Measurements from ENCODE around the gene PARP12.

DNA sequence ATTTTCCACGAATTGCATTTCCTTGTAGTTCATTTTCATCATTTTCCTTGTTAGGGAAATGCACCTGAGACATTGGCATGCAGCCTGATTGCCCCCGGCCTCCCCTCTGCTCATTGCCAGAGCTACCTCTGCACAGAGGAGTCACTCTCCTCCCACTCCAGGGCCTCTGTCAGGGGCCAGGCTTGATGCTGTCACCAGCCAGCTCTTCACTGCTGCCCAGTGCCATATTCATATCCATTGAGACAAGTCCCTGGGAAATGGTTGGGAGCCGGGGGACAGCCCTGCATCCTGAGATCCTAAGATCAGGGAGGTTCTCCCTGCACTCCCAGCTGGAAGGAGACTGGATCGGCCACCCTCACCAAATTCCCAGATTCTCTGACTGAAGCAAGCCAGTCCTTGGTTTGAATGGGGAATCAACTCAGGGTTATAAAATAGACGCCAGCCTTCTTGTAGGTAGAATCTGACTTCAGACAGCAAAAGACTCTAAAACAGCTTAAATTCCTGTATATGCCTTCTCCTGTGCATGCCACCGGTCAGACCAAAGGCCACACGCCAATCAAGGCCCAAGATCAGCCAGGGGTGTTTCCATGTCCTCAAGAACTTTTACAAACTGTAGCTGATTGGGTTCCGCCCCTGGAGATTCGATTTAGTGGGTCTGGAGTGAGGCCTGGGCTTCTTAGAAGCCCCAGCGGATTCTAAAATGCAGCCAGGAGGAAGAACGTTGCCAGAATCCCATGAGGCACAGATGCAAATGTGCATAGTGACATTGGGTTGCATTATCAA lies 86.5 kb downstream of the PARP12 start:
- TF ChIP-seq, protein P1, sequence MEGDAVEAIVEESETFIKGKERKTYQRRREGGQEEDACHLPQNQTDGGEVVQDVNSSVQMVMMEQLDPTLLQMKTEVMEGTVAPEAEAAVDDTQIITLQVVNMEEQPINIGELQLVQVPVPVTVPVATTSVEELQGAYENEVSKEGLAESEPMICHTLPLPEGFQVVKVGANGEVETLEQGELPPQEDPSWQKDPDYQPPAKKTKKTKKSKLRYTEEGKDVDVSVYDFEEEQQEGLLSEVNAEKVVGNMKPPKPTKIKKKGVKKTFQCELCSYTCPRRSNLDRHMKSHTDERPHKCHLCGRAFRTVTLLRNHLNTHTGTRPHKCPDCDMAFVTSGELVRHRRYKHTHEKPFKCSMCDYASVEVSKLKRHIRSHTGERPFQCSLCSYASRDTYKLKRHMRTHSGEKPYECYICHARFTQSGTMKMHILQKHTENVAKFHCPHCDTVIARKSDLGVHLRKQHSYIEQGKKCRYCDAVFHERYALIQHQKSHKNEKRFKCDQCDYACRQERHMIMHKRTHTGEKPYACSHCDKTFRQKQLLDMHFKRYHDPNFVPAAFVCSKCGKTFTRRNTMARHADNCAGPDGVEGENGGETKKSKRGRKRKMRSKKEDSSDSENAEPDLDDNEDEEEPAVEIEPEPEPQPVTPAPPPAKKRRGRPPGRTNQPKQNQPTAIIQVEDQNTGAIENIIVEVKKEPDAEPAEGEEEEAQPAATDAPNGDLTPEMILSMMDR (tag by site-specific recombination; IDR thresholded peaks at IDR 0.05): no peak
- TF ChIP-seq KLF8 (tag by site-specific recombination; IDR thresholded peaks at IDR 0.05): no peak

All from HEK293 (cell line).